Activated naive CD8-positive, alpha-beta T cell (primary cell): Measurements from ENCODE around the gene AGAP5.
"Not testable (repeated sequence)": the region's sequence is repeated elsewhere in the genome, so short reads cannot be mapped to it uniquely, and the experiment has no call there.

ENCODE experiments used
- H3K27ac Mint-ChIP-seq: one replicate; pipeline ENCODE4 v1.8.0; 2021; ENCODE audit warnings: mixed read lengths
- H3K27me3 Mint-ChIP-seq: one replicate; pipeline ENCODE4 v1.8.0; 2021; ENCODE audit warnings: mixed read lengths
- H3K36me3 Mint-ChIP-seq: one replicate; pipeline ENCODE4 v1.8.0; 2021; ENCODE audit warnings: mixed read lengths
- H3K4me1 Mint-ChIP-seq: one replicate; pipeline ENCODE4 v1.8.0; 2021; ENCODE audit warnings: low read depth, mixed read lengths
- H3K4me3 Mint-ChIP-seq: one replicate; pipeline ENCODE4 v1.8.0; 2021; ENCODE audit warnings: mild to moderate bottlenecking, mixed read lengths
- H3K9me3 Mint-ChIP-seq: one replicate; pipeline ENCODE4 v1.8.0; 2021; ENCODE audit warnings: low read depth, mixed read lengths

The AGAP5 gene

DNA sequence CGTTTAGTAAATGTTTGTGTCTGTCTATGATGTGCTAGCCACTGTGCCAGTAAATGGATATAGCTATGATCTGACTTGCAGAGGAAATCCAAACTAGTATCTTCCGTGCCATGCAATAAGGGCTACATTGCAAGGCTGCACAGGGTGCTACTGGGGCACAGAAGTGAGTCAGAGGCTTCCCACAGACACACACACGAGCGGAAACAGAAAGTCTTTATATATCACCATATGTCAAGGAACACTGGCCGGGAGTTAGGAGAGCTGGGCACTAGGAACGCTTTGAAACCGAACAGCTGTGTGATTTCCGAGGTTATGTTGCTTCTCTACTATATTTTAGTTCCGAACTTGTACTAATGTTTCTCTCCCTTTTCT is 31.9 kb upstream of the AGAP5 start:
- H3K9me3 Mint-ChIP-seq, H3K36me3 Mint-ChIP-seq, H3K27me3 Mint-ChIP-seq: not testable (repeated sequence)
- Mint-ChIP-seq H3K4me3 (peak overlapping the region; percentile 96), H3K27ac (peak overlapping the region; percentile 98), H3K4me1 (peaks cover 15% of the 10 kb centered on the region)

DNA sequence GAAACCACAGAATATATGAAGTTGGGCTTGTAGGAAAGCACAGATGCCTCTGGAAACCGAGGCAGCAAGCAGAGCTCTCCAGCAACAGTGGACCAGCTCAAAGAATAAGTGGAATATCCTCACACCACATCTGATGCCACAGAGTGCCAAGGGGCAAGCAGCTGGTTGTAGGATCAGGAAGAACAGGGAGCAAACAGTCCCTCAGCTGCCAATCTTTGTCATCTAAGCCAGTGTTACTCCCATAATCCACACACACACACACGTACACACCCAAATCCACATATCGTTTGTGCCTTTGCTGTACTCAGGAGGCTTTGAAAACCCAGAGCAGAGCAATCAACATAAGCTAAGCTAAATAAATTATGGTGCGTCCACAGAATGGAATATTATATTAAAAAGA is 25.6 kb upstream of the AGAP5 start:
- Mint-ChIP-seq H3K27ac (no peak overlapping the region), H3K36me3 (peaks cover 2% of the 10 kb centered on the region), H3K9me3 (no peaks in the 10 kb centered on the region), H3K27me3 (no peaks in the 10 kb centered on the region), H3K4me3 (no peak overlapping the region), H3K4me1 (peaks cover 2% of the 10 kb centered on the region)

DNA sequence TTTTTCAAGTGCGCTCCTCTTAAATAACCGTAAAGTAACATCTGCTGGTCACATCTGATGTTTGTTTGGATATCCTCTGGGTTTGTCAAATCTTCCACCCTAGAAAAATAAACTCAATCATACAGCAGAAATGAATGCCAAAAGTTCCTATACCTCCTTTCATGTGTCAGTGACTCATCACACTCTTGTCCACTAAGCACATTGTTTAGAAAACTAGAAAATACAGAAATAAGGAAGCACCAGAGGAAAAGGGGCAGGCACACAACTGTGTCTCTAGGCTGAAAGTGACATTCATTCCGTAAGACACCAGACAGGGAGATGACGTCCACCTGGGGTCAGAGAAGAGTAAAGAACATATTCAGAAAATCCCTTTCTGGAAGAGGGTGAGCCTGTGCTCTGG is 22.7 kb upstream of the AGAP5 start:
- not testable (repeated sequence) for H3K36me3 Mint-ChIP-seq, H3K27ac Mint-ChIP-seq

DNA sequence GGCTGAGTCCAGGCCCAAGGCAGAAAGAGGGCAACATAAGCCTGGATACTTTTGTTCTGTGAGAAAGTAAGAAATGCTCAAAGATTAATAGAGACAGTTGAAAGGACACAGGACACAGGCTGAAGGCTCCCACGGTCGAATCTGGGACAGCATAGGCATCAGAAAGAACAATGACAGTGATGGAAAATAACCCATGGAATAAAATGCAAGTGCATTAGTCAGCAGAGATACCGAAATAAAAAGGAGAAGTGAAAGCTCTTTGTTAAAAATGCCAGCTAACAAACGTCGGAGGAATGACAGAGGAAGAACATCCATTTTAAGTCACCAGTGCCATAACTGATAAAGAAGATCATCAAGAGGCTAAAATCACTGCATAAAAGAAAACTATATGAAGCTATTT is 19.6 kb upstream of the AGAP5 start:
- H3K4me3 Mint-ChIP-seq = no peak overlapping the region
- H3K4me1 Mint-ChIP-seq = no peaks in the 10 kb centered on the region
- H3K27me3 Mint-ChIP-seq = no peaks in the 10 kb centered on the region
- H3K27ac Mint-ChIP-seq = peak overlapping the region; percentile 47
- H3K9me3 Mint-ChIP-seq = no peaks in the 10 kb centered on the region
- H3K36me3 Mint-ChIP-seq = peaks cover 10% of the 10 kb centered on the region

More for the DNA sequence above, 22.7 kb upstream of the AGAP5 start:
- H3K27me3 Mint-ChIP-seq, H3K4me3 Mint-ChIP-seq, H3K4me1 Mint-ChIP-seq, H3K9me3 Mint-ChIP-seq: not testable (repeated sequence)

DNA sequence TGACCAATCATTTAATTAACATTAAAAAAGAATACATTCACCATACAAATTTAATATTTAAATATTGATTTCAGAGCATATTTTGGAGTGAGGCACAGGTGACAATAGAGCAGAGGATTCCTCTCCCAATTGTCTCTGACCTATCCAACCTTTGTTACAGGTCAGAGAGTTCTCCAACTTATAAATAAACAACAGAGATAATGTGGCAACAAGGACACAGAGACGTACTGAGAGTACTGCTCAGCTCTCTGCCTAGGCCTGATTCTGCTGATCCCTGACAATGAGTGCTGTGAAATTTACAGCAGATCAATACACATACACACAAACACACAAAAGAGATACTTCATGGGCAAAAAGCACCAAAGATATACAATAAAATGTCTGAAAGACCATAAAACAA is 18.3 kb upstream of the AGAP5 start:
- Mint-ChIP-seq H3K27me3 (no peaks in the 10 kb centered on the region), H3K27ac (no peak overlapping the region), H3K36me3 (peaks cover 11% of the 10 kb centered on the region), H3K4me3 (no peak overlapping the region), H3K4me1 (no peaks in the 10 kb centered on the region), H3K9me3 (no peaks in the 10 kb centered on the region)

DNA sequence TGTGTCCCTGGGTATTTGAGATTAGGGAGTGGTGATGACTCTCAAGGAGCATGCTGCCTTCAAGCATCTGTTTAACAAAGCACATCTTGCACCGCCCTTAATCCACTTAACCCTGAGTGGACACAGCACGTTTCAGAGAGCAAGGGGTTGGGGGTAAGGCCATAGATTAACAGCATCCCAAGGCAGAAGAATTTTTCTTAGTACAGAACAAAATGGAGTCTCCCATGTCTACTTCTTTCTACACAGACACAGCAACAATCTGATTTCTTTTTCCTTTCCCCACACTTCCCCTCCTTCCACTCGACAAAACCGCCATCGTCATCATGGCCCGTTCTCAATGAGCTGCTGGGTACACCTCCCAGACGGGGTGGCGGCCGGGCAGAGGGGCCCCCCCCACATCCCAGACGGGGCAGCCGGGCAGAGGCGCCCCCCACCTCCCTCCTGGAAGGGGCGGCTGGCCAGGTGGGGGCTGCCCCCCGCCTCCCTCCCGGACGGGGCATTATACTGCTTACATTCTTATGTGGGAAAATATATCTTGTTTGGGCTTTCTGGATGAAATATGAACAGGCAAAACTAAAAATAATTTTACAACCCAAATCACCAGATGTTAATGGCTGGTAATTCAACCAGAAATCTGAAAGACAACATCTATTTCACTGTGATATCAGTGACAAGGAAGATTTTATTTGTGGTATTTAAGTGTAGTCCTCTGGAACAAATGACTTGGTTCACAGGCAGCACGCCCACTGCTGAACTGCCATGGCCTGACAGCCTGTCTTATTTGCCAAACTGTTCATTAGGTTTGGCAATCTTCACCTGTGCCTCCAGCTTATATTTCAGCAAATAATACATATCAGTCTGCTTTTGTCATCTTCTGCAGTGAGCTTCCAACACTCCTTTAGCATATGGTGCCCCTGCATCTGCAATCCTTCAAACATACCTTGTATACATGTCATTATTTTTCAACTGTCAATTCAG is 17.6 kb upstream of the AGAP5 start:
- H3K36me3 Mint-ChIP-seq, H3K27ac Mint-ChIP-seq, H3K9me3 Mint-ChIP-seq, H3K27me3 Mint-ChIP-seq, H3K4me3 Mint-ChIP-seq, H3K4me1 Mint-ChIP-seq: not testable (repeated sequence)

DNA sequence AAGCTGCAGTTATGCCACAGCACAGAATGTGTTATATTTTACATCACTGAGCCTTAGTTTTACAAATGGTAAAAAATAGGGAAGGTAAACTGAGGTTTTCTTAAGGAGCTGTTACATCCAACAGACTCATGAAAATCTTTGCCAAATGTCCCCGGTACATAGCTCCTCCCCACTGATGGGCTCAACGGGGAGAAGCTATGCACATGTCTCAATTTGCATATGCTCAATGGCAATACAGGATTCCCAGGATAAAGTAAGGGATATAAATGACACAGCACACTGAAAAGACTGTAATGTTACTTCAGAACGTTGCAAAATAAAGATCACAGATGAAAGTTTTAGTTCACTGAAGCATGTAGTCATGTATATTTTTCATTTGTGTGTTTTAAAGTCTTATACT is 16.6 kb upstream of the AGAP5 start:
- H3K36me3 Mint-ChIP-seq = not testable (repeated sequence)

DNA sequence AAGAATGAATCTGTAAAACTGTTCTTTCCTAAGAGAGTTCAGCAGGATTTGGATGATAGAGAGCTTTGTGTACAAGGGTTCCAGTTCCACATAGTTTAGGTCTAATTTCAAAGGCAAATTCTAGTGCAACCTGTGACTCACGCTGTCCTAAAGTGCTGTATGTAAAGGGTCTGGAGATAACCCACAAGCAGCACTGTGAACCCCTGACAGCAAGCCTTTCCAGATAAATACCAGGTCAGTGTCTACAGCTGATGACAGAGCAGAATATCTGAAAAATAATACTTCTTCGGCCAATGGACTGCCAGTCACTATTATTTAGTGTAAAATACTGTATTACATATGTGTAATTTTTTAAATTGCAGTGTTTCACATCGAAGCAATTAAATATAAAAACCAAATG is 16.0 kb upstream of the AGAP5 start:
- not testable (repeated sequence) for H3K4me3 Mint-ChIP-seq, H3K27me3 Mint-ChIP-seq, H3K36me3 Mint-ChIP-seq, H3K4me1 Mint-ChIP-seq, H3K27ac Mint-ChIP-seq, H3K9me3 Mint-ChIP-seq

More for the DNA sequence above, 16.6 kb upstream of the AGAP5 start:
- H3K4me1 Mint-ChIP-seq, H3K27me3 Mint-ChIP-seq, H3K9me3 Mint-ChIP-seq, H3K27ac Mint-ChIP-seq, H3K4me3 Mint-ChIP-seq: not testable (repeated sequence)

DNA sequence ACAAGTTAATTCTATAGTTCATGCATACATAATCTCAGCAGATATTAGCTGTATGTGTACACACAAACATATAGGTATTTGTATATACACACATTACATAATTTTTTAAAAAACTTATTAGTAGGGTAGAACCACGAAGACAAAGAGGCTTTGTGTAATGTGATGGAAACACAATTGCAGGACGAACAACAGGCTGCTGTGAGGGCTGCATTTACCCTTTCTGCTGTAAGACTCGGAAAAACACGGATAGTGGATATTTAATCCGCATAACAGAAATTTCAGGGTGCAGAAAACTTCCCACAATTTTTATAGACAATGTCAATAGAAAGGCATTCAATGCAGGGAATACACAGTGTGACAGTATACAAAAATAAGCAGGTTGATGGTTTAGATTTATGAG is 13.8 kb upstream of the AGAP5 start:
- H3K9me3 Mint-ChIP-seq, H3K4me3 Mint-ChIP-seq, H3K27ac Mint-ChIP-seq, H3K4me1 Mint-ChIP-seq, H3K27me3 Mint-ChIP-seq, H3K36me3 Mint-ChIP-seq: not testable (repeated sequence)

DNA sequence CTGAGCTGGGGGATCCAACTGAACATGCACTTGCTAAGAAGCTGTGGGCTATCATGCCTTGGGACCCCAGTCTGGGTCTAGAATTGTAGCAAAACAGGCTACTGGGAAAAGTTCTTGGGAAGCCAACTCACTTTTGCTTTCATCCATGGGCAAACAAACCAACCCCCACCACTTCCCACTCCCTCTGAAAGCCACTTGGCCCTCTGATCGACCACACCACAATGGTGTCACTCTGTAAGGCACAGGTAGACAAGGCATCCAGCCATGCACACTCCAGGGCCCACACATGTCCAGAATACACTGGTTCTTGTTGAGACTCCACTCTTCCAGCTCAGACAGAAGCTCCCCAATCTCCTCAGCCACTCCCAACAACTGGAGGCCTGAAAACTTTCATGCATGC is 10.2 kb upstream of the AGAP5 start:
- not testable (repeated sequence) for H3K4me1 Mint-ChIP-seq, H3K27me3 Mint-ChIP-seq, H3K36me3 Mint-ChIP-seq, H3K27ac Mint-ChIP-seq, H3K4me3 Mint-ChIP-seq, H3K9me3 Mint-ChIP-seq

DNA sequence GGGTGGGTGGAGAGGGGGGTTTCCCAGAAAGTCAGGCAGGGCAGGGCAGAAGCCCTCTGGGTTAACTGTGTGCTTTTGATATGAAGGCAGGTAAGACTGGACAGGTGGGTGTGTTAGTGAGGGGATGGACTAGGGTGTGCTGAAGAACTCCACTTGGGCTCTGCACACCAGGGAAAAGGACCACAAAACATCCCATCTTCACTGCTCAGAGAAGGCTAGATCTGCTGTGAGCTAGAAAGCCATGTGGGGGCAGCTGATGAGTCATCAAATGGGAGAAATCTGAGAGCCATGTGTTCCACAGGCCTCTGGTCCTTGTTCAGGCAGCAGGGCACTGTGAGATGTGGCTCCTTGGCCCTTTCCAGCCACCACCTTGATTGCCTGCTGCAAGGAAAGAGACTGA is 9.7 kb upstream of the AGAP5 start:
- H3K4me1 Mint-ChIP-seq = not testable (repeated sequence)

DNA sequence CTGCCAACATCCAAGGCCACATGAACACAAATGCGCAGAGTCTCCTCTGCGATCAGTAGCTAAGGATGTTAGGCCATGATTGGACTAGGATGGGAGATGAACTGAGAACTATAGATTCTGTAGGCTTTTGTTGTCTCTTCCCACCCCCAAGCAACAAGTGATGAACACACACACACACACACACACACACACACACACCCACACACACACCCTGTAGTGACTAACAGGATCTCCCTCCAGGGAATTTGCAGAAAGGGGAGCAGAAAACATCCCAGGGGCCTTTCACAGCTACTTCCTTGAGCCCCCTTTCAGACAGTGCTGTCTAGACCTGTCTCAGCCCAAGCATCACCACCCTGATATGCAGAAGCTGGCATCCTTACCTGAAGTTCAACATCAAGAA is 8.6 kb upstream of the AGAP5 start:
- not testable (repeated sequence) for H3K27ac Mint-ChIP-seq, H3K9me3 Mint-ChIP-seq, H3K27me3 Mint-ChIP-seq, H3K4me1 Mint-ChIP-seq, H3K4me3 Mint-ChIP-seq, H3K36me3 Mint-ChIP-seq

More for the DNA sequence above, 9.7 kb upstream of the AGAP5 start:
- not testable (repeated sequence) for H3K4me3 Mint-ChIP-seq, H3K27me3 Mint-ChIP-seq, H3K9me3 Mint-ChIP-seq, H3K36me3 Mint-ChIP-seq
- peak overlapping the region; percentile 58 for H3K27ac Mint-ChIP-seq

DNA sequence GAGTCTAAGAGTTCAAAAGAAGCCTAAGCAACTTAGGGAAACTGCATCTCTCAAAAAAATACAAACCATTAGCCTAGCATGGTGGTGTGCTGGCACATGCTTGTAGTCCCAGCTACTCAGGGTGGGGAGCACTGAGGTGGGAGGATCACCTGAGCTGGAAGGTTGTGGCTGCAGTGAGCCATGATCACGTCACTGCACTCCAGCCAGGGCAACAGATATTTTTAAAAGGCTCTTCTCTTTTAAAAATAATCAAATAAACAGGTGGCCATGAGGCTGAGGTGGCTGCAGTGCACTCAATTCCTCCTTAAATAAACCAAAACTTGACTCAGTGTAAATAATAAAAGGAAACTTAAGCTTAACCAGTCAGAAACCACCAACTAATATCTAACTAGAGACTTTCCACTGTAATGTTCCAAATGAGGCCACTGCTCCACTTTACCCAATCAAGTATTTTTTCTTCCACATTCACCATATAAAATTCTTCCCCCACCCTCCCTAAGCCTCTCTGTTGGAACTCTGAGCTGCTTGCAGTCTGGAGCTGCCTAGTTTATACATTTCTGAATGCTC is 7.7 kb upstream of the AGAP5 start:
- not testable (repeated sequence) for H3K9me3 Mint-ChIP-seq, H3K27me3 Mint-ChIP-seq, H3K4me3 Mint-ChIP-seq, H3K27ac Mint-ChIP-seq, H3K4me1 Mint-ChIP-seq, H3K36me3 Mint-ChIP-seq

DNA sequence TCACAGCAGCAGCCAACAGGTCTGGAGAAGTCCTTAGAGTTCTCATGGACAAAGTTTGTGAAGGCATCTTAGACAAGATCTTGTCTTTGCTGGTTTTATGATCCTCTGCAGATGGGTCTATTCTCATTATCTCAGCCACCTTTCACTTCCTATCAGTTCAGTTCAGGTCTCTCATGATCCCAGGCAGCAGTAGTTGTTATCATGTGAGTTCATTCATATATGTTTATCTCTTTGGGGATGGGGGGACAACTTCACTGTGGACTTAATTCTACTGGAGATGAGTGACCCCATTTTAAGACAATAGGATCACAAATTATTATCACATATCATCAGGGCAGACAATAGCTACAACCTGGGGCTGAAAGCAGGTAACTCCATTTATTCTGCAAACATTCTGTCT is 6.0 kb upstream of the AGAP5 start:
- H3K4me1 Mint-ChIP-seq, H3K27ac Mint-ChIP-seq, H3K27me3 Mint-ChIP-seq, H3K4me3 Mint-ChIP-seq, H3K9me3 Mint-ChIP-seq, H3K36me3 Mint-ChIP-seq: not testable (repeated sequence)

DNA sequence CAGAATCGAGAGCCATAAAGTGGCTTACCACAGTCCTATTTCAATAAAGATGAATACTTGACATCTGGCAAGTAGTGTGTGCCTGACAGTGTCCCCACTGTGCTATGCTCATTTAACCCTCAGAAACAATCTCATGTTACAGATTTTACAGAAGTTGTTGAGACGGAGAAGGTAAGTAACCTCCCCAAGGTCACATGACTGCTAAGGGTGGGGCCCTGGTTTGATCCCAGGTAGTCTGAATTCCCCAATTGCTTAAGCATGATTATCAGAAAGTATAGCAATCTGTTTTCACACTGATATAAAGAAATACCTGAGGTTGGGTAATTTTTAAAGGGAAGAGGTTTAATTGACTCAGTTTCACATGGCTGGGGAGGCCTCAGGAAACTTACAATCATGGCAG is 910 bp upstream of the AGAP5 start:
- not testable (repeated sequence) for H3K27me3 Mint-ChIP-seq, H3K4me1 Mint-ChIP-seq, H3K27ac Mint-ChIP-seq, H3K9me3 Mint-ChIP-seq, H3K4me3 Mint-ChIP-seq, H3K36me3 Mint-ChIP-seq

DNA sequence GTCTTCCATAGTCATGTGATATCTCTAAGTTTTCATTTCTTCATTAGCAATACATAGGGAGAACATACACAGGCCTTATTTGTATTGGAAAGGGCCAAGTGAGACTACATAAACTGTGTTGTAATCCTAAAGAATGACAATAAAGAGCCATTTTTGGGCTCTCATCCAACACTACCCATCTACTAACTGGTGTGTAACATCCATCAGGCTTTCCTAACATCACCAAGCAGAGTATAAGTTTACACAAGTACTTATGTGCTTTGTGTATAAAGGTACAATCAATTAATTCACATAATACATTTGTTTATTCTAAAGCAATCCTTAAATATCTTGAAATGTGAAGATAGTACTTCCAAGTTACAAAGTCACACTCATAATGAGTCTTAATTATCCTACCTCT is 2.6 kb downstream of the AGAP5 start:
- not testable (repeated sequence) for H3K27ac Mint-ChIP-seq, H3K27me3 Mint-ChIP-seq, H3K36me3 Mint-ChIP-seq, H3K9me3 Mint-ChIP-seq, H3K4me3 Mint-ChIP-seq, H3K4me1 Mint-ChIP-seq
